Keratinocyte (primary cell): ENCODE data around the gene NSDHL.

Experiments used
- EZH2 ChIP-seq: IDR thresholded peaks from one replicate; pipeline ENCODE4 v1.6.1; 2012; ENCODE audit warnings: inconsistent platforms, mild to moderate bottlenecking, low read length, moderate library complexity
- TF ChIP-seq, protein P1 (sequence below), 3 experiments: IDR thresholded peaks in 1 of 3; conservative IDR thresholded peaks in 1 of 3; optimal IDR thresholded peaks in 1 of 3; 2 replicates in 2 of 3; 3 replicates in 1 of 3; pipeline versions ENCODE3 to v1.5.1; 2011; ENCODE audit warnings: low read length in 3 of 3, mild to moderate bottlenecking in 3 of 3, moderate library complexity in 2 of 3, control low read depth in 1 of 3, inconsistent platforms in 1 of 3; ENCODE audit not compliant: insufficient read depth in 2 of 3; ENCODE audit errors: extremely low read depth in 1 of 3

DNA sequence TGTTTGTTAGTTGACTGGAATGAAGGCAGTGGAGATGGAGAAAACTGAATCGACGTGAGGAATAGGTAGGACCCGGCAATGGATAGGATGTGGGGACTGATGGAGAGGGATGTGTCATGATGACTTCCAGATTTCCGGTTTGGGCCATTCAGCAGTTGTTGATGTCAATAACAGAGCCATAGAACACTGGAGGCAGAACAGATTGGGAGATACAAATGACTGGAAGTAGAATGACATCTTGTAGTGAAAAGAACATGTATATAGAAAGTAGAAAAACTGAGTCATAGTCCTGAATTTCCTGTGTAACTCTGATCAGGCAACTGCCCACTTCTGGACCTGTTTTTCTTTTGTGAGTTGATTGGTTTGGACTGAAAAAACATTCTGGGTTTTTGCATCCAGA is 24.8 kb upstream of the NSDHL start:
- TF ChIP-seq, protein P1, sequence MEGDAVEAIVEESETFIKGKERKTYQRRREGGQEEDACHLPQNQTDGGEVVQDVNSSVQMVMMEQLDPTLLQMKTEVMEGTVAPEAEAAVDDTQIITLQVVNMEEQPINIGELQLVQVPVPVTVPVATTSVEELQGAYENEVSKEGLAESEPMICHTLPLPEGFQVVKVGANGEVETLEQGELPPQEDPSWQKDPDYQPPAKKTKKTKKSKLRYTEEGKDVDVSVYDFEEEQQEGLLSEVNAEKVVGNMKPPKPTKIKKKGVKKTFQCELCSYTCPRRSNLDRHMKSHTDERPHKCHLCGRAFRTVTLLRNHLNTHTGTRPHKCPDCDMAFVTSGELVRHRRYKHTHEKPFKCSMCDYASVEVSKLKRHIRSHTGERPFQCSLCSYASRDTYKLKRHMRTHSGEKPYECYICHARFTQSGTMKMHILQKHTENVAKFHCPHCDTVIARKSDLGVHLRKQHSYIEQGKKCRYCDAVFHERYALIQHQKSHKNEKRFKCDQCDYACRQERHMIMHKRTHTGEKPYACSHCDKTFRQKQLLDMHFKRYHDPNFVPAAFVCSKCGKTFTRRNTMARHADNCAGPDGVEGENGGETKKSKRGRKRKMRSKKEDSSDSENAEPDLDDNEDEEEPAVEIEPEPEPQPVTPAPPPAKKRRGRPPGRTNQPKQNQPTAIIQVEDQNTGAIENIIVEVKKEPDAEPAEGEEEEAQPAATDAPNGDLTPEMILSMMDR (optimal IDR thresholded peaks at IDR 0.05 in 1 of 3, IDR thresholded peaks at IDR 0.05 in 1 of 3, conservative IDR thresholded peaks at IDR 0.05 in 1 of 3; ENCODE audit: extremely low read depth in 1 of 3, insufficient read depth in 2 of 3, low read length in 3 of 3): no peak
- TF ChIP-seq EZH2: no peak
